ENCODE measurements around the gene SLC22A1.
"Not testable (repeated sequence)": the region's sequence is repeated elsewhere in the genome, so short reads cannot be mapped to it uniquely, and the experiment has no call there.

Gene SLC22A1

GRCh38 chr6:160139420-160139851 is 17.8 kb downstream of the SLC22A1 start:
- FAIRE-seq, result no peak

GRCh38 chr6:160140493-160140892 is 18.9 kb downstream of the SLC22A1 start:
- FAIRE-seq, result not testable (repeated sequence)

- FAIRE-seq, result no peak
Observed at GRCh38 chr6:160141001-160141726, 19.5 kb downstream of the SLC22A1 start.

- FAIRE-seq, result no peak
Observed at GRCh38 chr6:160142115-160142715, 20.6 kb downstream of the SLC22A1 start.

GRCh38 chr6:160146454-160147145 is 25.0 kb downstream of the SLC22A1 start:
- no peak for FAIRE-seq

- no peak for FAIRE-seq
Observed at GRCh38 chr6:160147146-160147536, 25.5 kb downstream of the SLC22A1 start.

GRCh38 chr6:160154471-160154870 is 32.9 kb downstream of the SLC22A1 start:
- FAIRE-seq, result no peak

- FAIRE-seq, result no peak
Observed at GRCh38 chr6:160156842-160157241, 35.2 kb downstream of the SLC22A1 start.

GRCh38 chr6:160160450-160160849 is 38.8 kb downstream of the SLC22A1 start:
- no peak for FAIRE-seq

GRCh38 chr6:160160929-160161646 is 39.5 kb downstream of the SLC22A1 start:
- FAIRE-seq, result no peak

GRCh38 chr6:160161647-160161986 is 40.0 kb downstream of the SLC22A1 start:
- FAIRE-seq, result no peak

- FAIRE-seq, result no peak
Observed at GRCh38 chr6:160162030-160162566, 40.5 kb downstream of the SLC22A1 start.

GRCh38 chr6:160163425-160163824 is 41.8 kb downstream of the SLC22A1 start:
- no peak for FAIRE-seq

GRCh38 chr6:160163912-160164311 is 42.3 kb downstream of the SLC22A1 start:
- FAIRE-seq, result no peak

GRCh38 chr6:160165928-160166327 is 44.3 kb downstream of the SLC22A1 start:
- FAIRE-seq, result not testable (repeated sequence)

GRCh38 chr6:160167604-160168399 is 46.2 kb downstream of the SLC22A1 start:
- FAIRE-seq, result no peak

GRCh38 chr6:160170018-160170680 is 48.5 kb downstream of the SLC22A1 start:
- no peak for FAIRE-seq

- no peak for FAIRE-seq
Observed at GRCh38 chr6:160172704-160173103, 51.1 kb downstream of the SLC22A1 start.

- FAIRE-seq, result no peak
Observed at GRCh38 chr6:160173806-160174527, 52.4 kb downstream of the SLC22A1 start.

GRCh38 chr6:160174681-160175080 is 53.1 kb downstream of the SLC22A1 start:
- FAIRE-seq, result no peak

GRCh38 chr6:160177220-160177619 is 55.6 kb downstream of the SLC22A1 start:
- FAIRE-seq, result no peak
